ENCODE results near the gene HDAC4. TPM values are rescaled to one million over a fixed set of nuclear protein-coding genes. Genes with fewer than 3 reads are reported as not detected.

The HDAC4 gene
- total and polyA plus RNA-seq, 2 experiments from 2014 or later, result 8.1 to 41.8 TPM

GRCh38 chr2:239095460-239096081 lies 305.2 kb downstream of the HDAC4 start:
- Mint-ChIP-seq H3K36me3 (ENCODE audit: low read depth) (peaks cover 9% of the 10 kb centered on the region; the same call in 2 of the 3 replicates), H3K27me3 (ENCODE audit: insufficient read depth, low read depth, poor library complexity) (peaks cover 8% of the 10 kb centered on the region), H3K27ac (no peak overlapping the region), H3K4me3 (no peak overlapping the region), H3K4me1 (peaks cover 8% of the 10 kb centered on the region; the same call in 2 of the 3 replicates), H3K9me3 (no peaks in the 10 kb centered on the region)
- Histone ChIP-seq H3K27me3 (ENCODE audit: insufficient read depth) (no peaks in the 10 kb centered on the region), H3K79me2 (replicated peaks; ENCODE audit: insufficient read depth) (no peaks in the 10 kb centered on the region), H3K4me1 (ENCODE audit: insufficient read depth) (no peaks in the 10 kb centered on the region), H3K9me2 (ENCODE audit: insufficient read depth) (no peaks in the 10 kb centered on the region), H3K4me2 (no peak overlapping the region), H3F3A (replicated peaks; ENCODE audit: low read depth) (no peaks in the 10 kb centered on the region), H3K27ac (ENCODE audit: low read depth) (no peak overlapping the region), H3K4me3 (no peak overlapping the region), H2AFZ (no peak overlapping the region), H3K36me3 (ENCODE audit: insufficient read depth) (no peaks in the 10 kb centered on the region), H4K20me1 (replicated peaks; ENCODE audit: insufficient read depth) (no peaks in the 10 kb centered on the region)
- no peak for DNase-seq (ENCODE audit: low spot score)
- TF ChIP-seq CTCF (conservative IDR thresholded peaks at IDR 0.05; ENCODE audit: low read depth in 2 of 2) (no peak), ZNF462 (CRISPR knock-in tag; IDR thresholded peaks at IDR 0.05) (no peak), NANOG (IDR thresholded peaks at IDR 0.05; ENCODE audit: borderline replicate concordance) (no peak), EZH2 (IDR thresholded peaks at IDR 0.05; ENCODE audit: low read depth, unreplicated experiment) (no peak)
- no peak for ATAC-seq

Measured in GM23338 (cell line).